HG02938 (cell line): Measurements from ENCODE around the gene RBMS1.

Experiments used
- ATAC-seq: cut with Tn5 transposase; IDR thresholded peaks from one replicate; pipeline ENCODE4 v1.9.1; 2021; ENCODE audit warnings: mild to moderate bottlenecking, moderate library complexity; ENCODE audit not compliant: unreplicated experiment

The RBMS1 gene

GRCh38 chr2:160493227-160494028, at the start of gene RBMS1:
TSS of gene RBMS1 (minus strand) at chr2:160493807. CDS start at chr2:160493363, 444 bp downstream.
- ATAC-seq = peak; percentile 42

GRCh38 chr2:160541745-160542144, 48.1 kb upstream of the RBMS1 start:
- ATAC-seq = no peak

- ATAC-seq = no peak
Observed at GRCh38 chr2:160538559-160539355, 45.1 kb upstream of the RBMS1 start.

GRCh38 chr2:160538115-160538514, 44.5 kb upstream of the RBMS1 start:
- ATAC-seq = no peak

- ATAC-seq = no peak
Observed at GRCh38 chr2:160534996-160535395, 41.4 kb upstream of the RBMS1 start.

GRCh38 chr2:160534249-160534648, 40.6 kb upstream of the RBMS1 start:
- ATAC-seq = no peak

GRCh38 chr2:160533482-160533881, 39.9 kb upstream of the RBMS1 start:
- ATAC-seq = no peak

- no peak for ATAC-seq
Observed at GRCh38 chr2:160532388-160532787, 38.8 kb upstream of the RBMS1 start.

- ATAC-seq = no peak
Observed at GRCh38 chr2:160522951-160523710, 29.5 kb upstream of the RBMS1 start.

GRCh38 chr2:160517731-160518130, 24.1 kb upstream of the RBMS1 start:
- ATAC-seq = no peak

- ATAC-seq = no peak
Observed at GRCh38 chr2:160516547-160517365, 23.1 kb upstream of the RBMS1 start.

- no peak for ATAC-seq
Observed at GRCh38 chr2:160515120-160515519, 21.5 kb upstream of the RBMS1 start.

GRCh38 chr2:160513120-160513519, 19.5 kb upstream of the RBMS1 start:
- no peak for ATAC-seq

GRCh38 chr2:160512491-160512890, 18.9 kb upstream of the RBMS1 start:
- ATAC-seq = no peak

GRCh38 chr2:160510617-160511016, 17.0 kb upstream of the RBMS1 start:
- ATAC-seq = no peak

GRCh38 chr2:160509016-160509415, 15.4 kb upstream of the RBMS1 start:
- no peak for ATAC-seq

GRCh38 chr2:160507464-160507863, 13.9 kb upstream of the RBMS1 start:
- ATAC-seq = no peak

- ATAC-seq = no peak
Observed at GRCh38 chr2:160507046-160507407, 13.4 kb upstream of the RBMS1 start.

- ATAC-seq = no peak
Observed at GRCh38 chr2:160506371-160507045, 12.9 kb upstream of the RBMS1 start.

GRCh38 chr2:160505256-160505655, 11.6 kb upstream of the RBMS1 start:
- no peak for ATAC-seq
